H9 (cell line): ENCODE data around the gene BORCS8. TPM values are rescaled to one million over a fixed set of nuclear protein-coding genes. Genes with fewer than 3 reads are reported as not detected.

Experiments
- DNase-seq: peaks from one replicate; pipeline ENCODE4 v3.0.0-alpha.2; 2017
- H2AFZ ChIP-seq: one replicate; pipeline ENCODE4 v1.6.1; 2013; ENCODE audit warnings: mild to moderate bottlenecking, low read length, control low read depth, moderate library complexity
- H2AK5ac ChIP-seq: 2 replicates; pipeline ENCODE4 v1.6.1; 2013; ENCODE audit warnings: low read length, control low read depth, mixed read lengths; ENCODE audit not compliant: insufficient read length
- H2BK120ac ChIP-seq: one replicate; pipeline ENCODE4 v1.6.1; 2013; ENCODE audit warnings: low read depth, mild to moderate bottlenecking, low read length, control low read depth, inconsistent platforms; ENCODE audit not compliant: poor library complexity, severe bottlenecking
- H2BK12ac ChIP-seq: 2 replicates; pipeline ENCODE4 v1.6.1; 2013; ENCODE audit warnings: low read length, control low read depth, mixed read lengths, low read depth; ENCODE audit not compliant: insufficient read length
- H2BK15ac ChIP-seq: 2 replicates; pipeline ENCODE4 v1.6.1; 2013; ENCODE audit warnings: low read depth, low read length, control low read depth
- H2BK20ac ChIP-seq: one replicate; pipeline ENCODE4 v1.6.1; 2013; ENCODE audit warnings: low read depth, mild to moderate bottlenecking, low read length, control low read depth, inconsistent platforms; ENCODE audit not compliant: poor library complexity, severe bottlenecking
- H2BK5ac ChIP-seq: 2 replicates; pipeline ENCODE4 v1.6.1; 2013; ENCODE audit warnings: low read length, control low read depth, mixed read lengths; ENCODE audit not compliant: insufficient read length
- H3K14ac ChIP-seq: 2 replicates; pipeline ENCODE4 v1.6.1; 2013; ENCODE audit warnings: low read length, control low read depth; ENCODE audit not compliant: insufficient read depth
- H3K18ac ChIP-seq: 2 replicates; pipeline ENCODE4 v1.6.1; 2013; ENCODE audit warnings: low read depth, mild to moderate bottlenecking, mixed read lengths, low read length, control low read depth; ENCODE audit not compliant: insufficient read length
- H3K23ac ChIP-seq: 2 replicates; pipeline ENCODE4 v1.6.1; 2013; ENCODE audit warnings: low read length, control low read depth, mixed read lengths, low read depth; ENCODE audit not compliant: insufficient read length
- H3K23me2 ChIP-seq: 2 replicates; pipeline ENCODE4 v1.6.1; 2013; ENCODE audit warnings: low read depth, mild to moderate bottlenecking, mixed read lengths, low read length, control low read depth; ENCODE audit not compliant: insufficient read length, poor library complexity, severe bottlenecking
- H3K27ac ChIP-seq: 2 replicates; pipeline ENCODE4 v1.5.1; 2013; ENCODE audit warnings: low read length, control low read depth, mixed read lengths, low read depth; ENCODE audit not compliant: insufficient read length
- H3K27me3 ChIP-seq: 2 replicates; pipeline ENCODE4 v1.6.1; 2013; ENCODE audit warnings: low read length, control low read depth, inconsistent platforms; ENCODE audit not compliant: insufficient read depth
- H3K4ac ChIP-seq: 2 replicates; pipeline ENCODE4 v1.6.1; 2013; ENCODE audit warnings: low read depth, mild to moderate bottlenecking, control low read depth, inconsistent platforms, low read length, moderate library complexity
- H3K4me1 ChIP-seq: 2 replicates; pipeline ENCODE4 v1.6.1; 2013; ENCODE audit warnings: low read length, control low read depth, inconsistent platforms; ENCODE audit not compliant: insufficient read depth
- H3K4me2 ChIP-seq: 2 replicates; pipeline ENCODE4 v1.6.1; 2013; ENCODE audit warnings: low read length, control low read depth, mixed read lengths; ENCODE audit not compliant: insufficient read length, insufficient read depth
- H3K56ac ChIP-seq: 2 replicates; pipeline ENCODE4 v1.6.1; 2013; ENCODE audit warnings: low read depth, mild to moderate bottlenecking, mixed read lengths, low read length, control low read depth; ENCODE audit not compliant: insufficient read length
- H3K79me1 ChIP-seq: 2 replicates; pipeline ENCODE4 v1.6.1; 2013; ENCODE audit warnings: low read depth, mild to moderate bottlenecking, moderate library complexity, low read length, control low read depth, inconsistent platforms; ENCODE audit not compliant: insufficient read depth, poor library complexity, severe bottlenecking
- H3K79me2 ChIP-seq: 2 replicates; pipeline ENCODE4 v1.6.1; 2013; ENCODE audit warnings: low read length, control low read depth, inconsistent platforms; ENCODE audit not compliant: insufficient read depth
- H3K9ac ChIP-seq: 2 replicates; pipeline ENCODE4 v1.6.1; 2013; ENCODE audit warnings: low read length, control low read depth, mixed read lengths; ENCODE audit not compliant: insufficient read length; ENCODE audit errors: extremely low read depth
- H3K9me3 ChIP-seq: one replicate; pipeline ENCODE4 v1.6.1; 2013; ENCODE audit warnings: low read depth, low read length, inconsistent platforms; ENCODE audit not compliant: control insufficient read depth
- H3T11ph ChIP-seq: one replicate; pipeline ENCODE4 v1.6.1; 2013; ENCODE audit warnings: mild to moderate bottlenecking, low read length, control low read depth, inconsistent platforms
- H4K20me1 ChIP-seq: one replicate; pipeline ENCODE4 v1.6.1; 2013; ENCODE audit not compliant: control insufficient read depth, insufficient read length, insufficient read depth
- H4K5ac ChIP-seq: 2 replicates; pipeline ENCODE4 v1.6.1; 2013; ENCODE audit warnings: low read depth, mild to moderate bottlenecking, mixed read lengths, low read length, control low read depth; ENCODE audit not compliant: insufficient read length
- H4K8ac ChIP-seq: replicated peaks from 2 replicates; pipeline ENCODE4 v1.6.1; 2013; ENCODE audit warnings: low read length, control low read depth, mixed read lengths, low read depth; ENCODE audit not compliant: insufficient read length
- H4K91ac ChIP-seq: 2 replicates; pipeline ENCODE4 v1.6.1; 2013; ENCODE audit warnings: low read depth, mild to moderate bottlenecking, moderate library complexity, mixed read lengths, low read length, control low read depth; ENCODE audit not compliant: insufficient read length
- H3K27ac Mint-ChIP-seq, 3 experiments: 2 replicates in 2 of 3; 3 replicates in 1 of 3; pipeline ENCODE4 v1.8.0; 2020 to 2021; ENCODE audit warnings: mixed read lengths in 3 of 3, mild to moderate bottlenecking in 1 of 3, moderate library complexity in 1 of 3
- H3K27me3 Mint-ChIP-seq: 2 replicates; pipeline ENCODE4 v1.8.0; 2021; ENCODE audit warnings: low read depth, mild to moderate bottlenecking, moderate library complexity, mixed read lengths
- H3K36me3 Mint-ChIP-seq, 3 experiments: 2 replicates in 2 of 3; 3 replicates in 1 of 3; pipeline ENCODE4 v1.8.0; 2020 to 2021; ENCODE audit warnings: low read depth in 3 of 3, mixed read lengths in 3 of 3; ENCODE audit not compliant: insufficient read depth in 1 of 3
- H3K4me1 Mint-ChIP-seq, 2 experiments: 2 replicates each; pipeline ENCODE4 v1.8.0; 2020; ENCODE audit warnings: mixed read lengths in 2 of 2
- H3K4me3 Mint-ChIP-seq, 2 experiments: 2 replicates in 1 of 2; 3 replicates in 1 of 2; pipeline ENCODE4 v1.8.0; 2020 to 2021; ENCODE audit warnings: mild to moderate bottlenecking in 2 of 2, mixed read lengths in 2 of 2, moderate library complexity in 1 of 2
- H3K9me3 Mint-ChIP-seq, 2 experiments: 2 replicates in 1 of 2; 3 replicates in 1 of 2; pipeline ENCODE4 v1.8.0; 2020; ENCODE audit warnings: mild to moderate bottlenecking in 2 of 2, mixed read lengths in 2 of 2, moderate library complexity in 1 of 2
- total RNA-seq: library from RNA; stranded (reverse); gene quantifications from 2 replicates; pipeline ENCODE4 v1.2.1, GENCODE V29; 2021
- TF ChIP-seq, protein P1 (sequence below): fragments of 200-600 bp; sonication (generic); conservative IDR thresholded peaks from 3 replicates; pipeline ENCODE4 v1.8.0; 2021; ENCODE audit warnings: antibody characterized with exemption, mild to moderate bottlenecking

Gene BORCS8
- total RNA-seq, 1 experiment from 2014 or later, result 20.4 TPM

DNA sequence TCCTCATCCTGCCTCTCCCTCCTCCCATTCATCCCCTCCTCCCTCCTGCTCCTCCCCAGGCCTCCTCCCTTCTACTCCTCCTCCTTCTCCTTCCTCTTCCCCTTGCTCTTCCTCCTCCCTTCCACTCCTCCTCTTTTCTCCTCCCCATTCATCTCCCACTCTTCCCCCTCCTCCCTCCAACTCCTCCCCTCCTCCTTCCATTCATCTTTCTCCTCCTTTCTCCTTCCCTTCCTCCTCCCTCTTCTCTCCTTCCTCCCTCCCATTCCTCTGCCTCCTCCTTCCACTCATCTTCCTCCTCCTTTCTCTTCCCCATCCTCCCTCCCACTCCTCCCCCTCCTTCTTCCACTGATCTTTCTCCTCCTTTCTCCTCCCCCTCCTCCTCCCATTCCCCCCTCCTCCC lies 47.7 kb upstream of the BORCS8 start:
- Histone ChIP-seq H3K23me2 (no peaks in the 10 kb centered on the region), H3K18ac (no peak overlapping the region), H2BK15ac (no peak overlapping the region), H3K79me1 (no peaks in the 10 kb centered on the region), H3K9me3 (peaks cover 4% of the 10 kb centered on the region), H2BK20ac (no peak overlapping the region), H3T11ph (no peak overlapping the region), H3K27me3 (no peaks in the 10 kb centered on the region), H3K56ac (no peak overlapping the region), H3K27ac (no peak overlapping the region), H4K91ac (no peak overlapping the region), H2BK12ac (no peak overlapping the region), H3K14ac (no peak overlapping the region), H3K4me2 (no peak overlapping the region), H3K23ac (no peak overlapping the region), H2BK5ac (no peak overlapping the region), H2AFZ (no peak overlapping the region), H2AK5ac (no peak overlapping the region), H3K79me2 (no peaks in the 10 kb centered on the region), H4K5ac (no peak overlapping the region), H3K9ac (no peak overlapping the region), H4K20me1 (no peaks in the 10 kb centered on the region), H3K4ac (no peak overlapping the region), H4K8ac (no peak overlapping the region), H2BK120ac (no peak overlapping the region), H3K4me1 (no peaks in the 10 kb centered on the region)
- 0 out of 4 replicates have a peak, but pooled peaks cover 0 to 3% of the 10 kb centered on the region in 2 experiments for H3K4me1 Mint-ChIP-seq
- peaks cover 9 to 12% of the 10 kb centered on the region in 2 experiments for H3K9me3 Mint-ChIP-seq
- no peak overlapping the region for H3K27ac Mint-ChIP-seq
- peaks cover 38% of the 10 kb centered on the region for H3K27me3 Mint-ChIP-seq
- peaks cover 0 to 7% (median 5%) of the 10 kb centered on the region in 3 experiments; a peak in 3 of 7 replicates for H3K36me3 Mint-ChIP-seq
- H3K4me3 Mint-ChIP-seq, result no peak overlapping the region
- TF ChIP-seq, protein P1, sequence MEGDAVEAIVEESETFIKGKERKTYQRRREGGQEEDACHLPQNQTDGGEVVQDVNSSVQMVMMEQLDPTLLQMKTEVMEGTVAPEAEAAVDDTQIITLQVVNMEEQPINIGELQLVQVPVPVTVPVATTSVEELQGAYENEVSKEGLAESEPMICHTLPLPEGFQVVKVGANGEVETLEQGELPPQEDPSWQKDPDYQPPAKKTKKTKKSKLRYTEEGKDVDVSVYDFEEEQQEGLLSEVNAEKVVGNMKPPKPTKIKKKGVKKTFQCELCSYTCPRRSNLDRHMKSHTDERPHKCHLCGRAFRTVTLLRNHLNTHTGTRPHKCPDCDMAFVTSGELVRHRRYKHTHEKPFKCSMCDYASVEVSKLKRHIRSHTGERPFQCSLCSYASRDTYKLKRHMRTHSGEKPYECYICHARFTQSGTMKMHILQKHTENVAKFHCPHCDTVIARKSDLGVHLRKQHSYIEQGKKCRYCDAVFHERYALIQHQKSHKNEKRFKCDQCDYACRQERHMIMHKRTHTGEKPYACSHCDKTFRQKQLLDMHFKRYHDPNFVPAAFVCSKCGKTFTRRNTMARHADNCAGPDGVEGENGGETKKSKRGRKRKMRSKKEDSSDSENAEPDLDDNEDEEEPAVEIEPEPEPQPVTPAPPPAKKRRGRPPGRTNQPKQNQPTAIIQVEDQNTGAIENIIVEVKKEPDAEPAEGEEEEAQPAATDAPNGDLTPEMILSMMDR, result no peak
- DNase-seq, result no peak
